Thymus (tissue), 11 donors: Measurements from ENCODE around the gene DPP10. TPM values are rescaled to one million over a fixed set of nuclear protein-coding genes. Genes with fewer than 3 reads are reported as not detected.
"Not testable (repeated sequence)": the region's sequence is repeated elsewhere in the genome, so short reads cannot be mapped to it uniquely, and the experiment has no call there.

Source experiments
- DNase-seq, 9 donors: peaks; one replicate each; pipeline ENCODE4 v3.0.0-alpha.2; 2013; ENCODE audit warnings: low spot score in 9 of 9, low read depth in 6 of 9, missing footprints in 1 of 9
- H3K27ac ChIP-seq, 2 donors: one replicate each; pipeline ENCODE4 v1.5.1; 2013; ENCODE audit warnings: control low read depth in 1 of 2, low read depth in 1 of 2, low read length in 1 of 2, mild to moderate bottlenecking in 1 of 2, moderate library complexity in 1 of 2
- H3K27me3 ChIP-seq, 2 donors: one replicate each; pipeline ENCODE4 v1.5.1; 2013; ENCODE audit warnings: low read length in 1 of 2; ENCODE audit not compliant: control insufficient read depth in 2 of 2, insufficient read depth in 1 of 2
- H3K36me3 ChIP-seq, 2 donors: one replicate each; pipeline ENCODE4 v1.5.1; 2013; ENCODE audit warnings: low read length in 1 of 2, mild to moderate bottlenecking in 1 of 2, moderate library complexity in 1 of 2; ENCODE audit not compliant: control insufficient read depth in 2 of 2, insufficient read depth in 2 of 2
- H3K4me1 ChIP-seq, 2 donors: one replicate each; pipeline ENCODE4 v1.5.1; 2013; ENCODE audit warnings: low read length in 2 of 2; ENCODE audit not compliant: control insufficient read depth in 2 of 2, insufficient read depth in 2 of 2
- H3K4me3 ChIP-seq, 2 donors: one replicate each; pipeline ENCODE4 v1.5.1; 2013; ENCODE audit warnings: low read length in 2 of 2, control low read depth in 1 of 2, mild to moderate bottlenecking in 1 of 2
- H3K9me3 ChIP-seq, 2 donors: one replicate each; pipeline ENCODE4 v1.5.1; 2013; ENCODE audit warnings: low read length in 1 of 2, mild to moderate bottlenecking in 1 of 2; ENCODE audit not compliant: control insufficient read depth in 2 of 2, insufficient read depth in 1 of 2
- WGBS: extraction: QIAGEN DNeasy Blood & Tissue Kit; methylation state at CpG from one replicate; pipeline ENCODE4 v1.1.7; 2013; 5-methylcytosine and 5-hydroxymethylcytosine counted together
- polyA plus RNA-seq: library from polyadenylated mRNA; stranded (reverse); fragments of 200-250 nt; gene quantifications from one replicate; pipeline ENCODE4 v1.2.3, GENCODE V29; 2013
- total RNA-seq: library from RNA; stranded (reverse); fragments of 120-200 nt; gene quantifications from one replicate; pipeline ENCODE4 v1.2.4, GENCODE V29; 2013
- donor health status: healthy.

The DPP10 gene
- total and polyA plus RNA-seq, 2 donors: 0.02 to 0.14 TPM

- Histone ChIP-seq H3K4me1 (no peaks in the 10 kb centered on the region), H3K27me3 (no peaks in the 10 kb centered on the region), H3K4me3 (no peak overlapping the region), H3K27ac (no peak overlapping the region), H3K36me3 (no peaks in the 10 kb centered on the region), H3K9me3 (peaks cover 0 to 1% of the 10 kb centered on the region in 2 donors)
- 78% methylated on average over 2 of the region's 2 CpGs for WGBS
- DNase-seq: no peak
Measured at GRCh38 chr2:115036818-115037217, 594.4 kb downstream of the DPP10 start.

GRCh38 chr2:115057473-115057872, 615.0 kb downstream of the DPP10 start:
- no peaks in the 10 kb centered on the region for H3K27me3 ChIP-seq
- no peak for DNase-seq
- 53% methylated on average over 2 of the region's 2 CpGs for WGBS
- H3K9me3 ChIP-seq: no peaks in the 10 kb centered on the region
- H3K27ac ChIP-seq: no peak overlapping the region
- H3K4me1 ChIP-seq: no peaks in the 10 kb centered on the region
- no peaks in the 10 kb centered on the region for H3K36me3 ChIP-seq
- no peak overlapping the region for H3K4me3 ChIP-seq

GRCh38 chr2:115070002-115070401, 627.6 kb downstream of the DPP10 start:
- no peaks in the 10 kb centered on the region for H3K4me1 ChIP-seq
- H3K27ac ChIP-seq: no peak overlapping the region
- no peak overlapping the region for H3K4me3 ChIP-seq
- no peaks in the 10 kb centered on the region for H3K27me3 ChIP-seq
- no peaks in the 10 kb centered on the region for H3K36me3 ChIP-seq
- no peaks in the 10 kb centered on the region for H3K9me3 ChIP-seq
- DNase-seq: no peak

GRCh38 chr2:115071534-115071933, 629.1 kb downstream of the DPP10 start:
- 87% methylated on average over 4 of the region's 4 CpGs for WGBS
- no peaks in the 10 kb centered on the region for H3K27me3 ChIP-seq
- DNase-seq: no peak

GRCh38 chr2:115075800-115076199, 633.4 kb downstream of the DPP10 start:
- no peak overlapping the region for H3K4me3 ChIP-seq
- H3K36me3 ChIP-seq: no peaks in the 10 kb centered on the region
- H3K27ac ChIP-seq: no peak overlapping the region
- H3K9me3 ChIP-seq: no peaks in the 10 kb centered on the region
- DNase-seq: no peak
- H3K27me3 ChIP-seq: no peaks in the 10 kb centered on the region
- H3K4me1 ChIP-seq: no peaks in the 10 kb centered on the region
- 88% methylated on average over 2 of the region's 2 CpGs for WGBS

More at GRCh38 chr2:115071534-115071933, 629.1 kb downstream of the DPP10 start:
- Histone ChIP-seq H3K9me3 (no peaks in the 10 kb centered on the region), H3K4me1 (no peaks in the 10 kb centered on the region), H3K27ac (no peak overlapping the region), H3K4me3 (no peak overlapping the region), H3K36me3 (no peaks in the 10 kb centered on the region)

GRCh38 chr2:115077626-115078025, 635.2 kb downstream of the DPP10 start:
- no peak overlapping the region for H3K4me3 ChIP-seq
- H3K36me3 ChIP-seq: no peaks in the 10 kb centered on the region
- DNase-seq: no peak
- no peaks in the 10 kb centered on the region for H3K4me1 ChIP-seq
- no peak overlapping the region for H3K27ac ChIP-seq
- H3K27me3 ChIP-seq: no peaks in the 10 kb centered on the region
- H3K9me3 ChIP-seq: no peaks in the 10 kb centered on the region
- 80% methylated on average over 1 of the region's 1 CpG for WGBS

GRCh38 chr2:115083225-115083624, 640.8 kb downstream of the DPP10 start:
- 88% methylated on average over 4 of the region's 4 CpGs for WGBS
- H3K4me3 ChIP-seq: no peak overlapping the region
- H3K36me3 ChIP-seq: no peaks in the 10 kb centered on the region
- H3K27me3 ChIP-seq: no peaks in the 10 kb centered on the region
- H3K27ac ChIP-seq: no peak overlapping the region
- DNase-seq: no peak
- no peaks in the 10 kb centered on the region for H3K9me3 ChIP-seq
- no peaks in the 10 kb centered on the region for H3K4me1 ChIP-seq

GRCh38 chr2:115083711-115084110, 641.3 kb downstream of the DPP10 start:
- Histone ChIP-seq H3K4me3 (no peak overlapping the region), H3K27ac (no peak overlapping the region), H3K4me1 (no peaks in the 10 kb centered on the region), H3K9me3 (no peaks in the 10 kb centered on the region), H3K27me3 (no peaks in the 10 kb centered on the region), H3K36me3 (no peaks in the 10 kb centered on the region)
- no peak for DNase-seq
- 91% methylated on average over 2 of the region's 2 CpGs for WGBS

GRCh38 chr2:115084446-115084845, 642.0 kb downstream of the DPP10 start:
- no peak for DNase-seq
- no peaks in the 10 kb centered on the region for H3K4me1 ChIP-seq
- H3K9me3 ChIP-seq: no peaks in the 10 kb centered on the region
- no peak overlapping the region for H3K4me3 ChIP-seq
- H3K27me3 ChIP-seq: no peaks in the 10 kb centered on the region
- no peak overlapping the region for H3K27ac ChIP-seq
- H3K36me3 ChIP-seq: no peaks in the 10 kb centered on the region
- whole genome bisulfite sequencing: 84% methylated on average over 5 of the region's 5 CpGs

GRCh38 chr2:115086051-115086620, 643.7 kb downstream of the DPP10 start:
- 97% methylated on average over 8 of the region's 8 CpGs for WGBS
- not testable (repeated sequence) for DNase-seq, H3K27ac ChIP-seq, H3K4me3 ChIP-seq, H3K9me3 ChIP-seq, H3K36me3 ChIP-seq, H3K4me1 ChIP-seq, H3K27me3 ChIP-seq
